ENCODE data around the gene CCDC85C. TPM values are rescaled to one million over a fixed set of nuclear protein-coding genes. Genes with fewer than 3 reads are reported as not detected.

Gene CCDC85C
- total and polyA plus RNA-seq, 10 donors = 1.6 to 12.4 (median 8.1) TPM

DNA sequence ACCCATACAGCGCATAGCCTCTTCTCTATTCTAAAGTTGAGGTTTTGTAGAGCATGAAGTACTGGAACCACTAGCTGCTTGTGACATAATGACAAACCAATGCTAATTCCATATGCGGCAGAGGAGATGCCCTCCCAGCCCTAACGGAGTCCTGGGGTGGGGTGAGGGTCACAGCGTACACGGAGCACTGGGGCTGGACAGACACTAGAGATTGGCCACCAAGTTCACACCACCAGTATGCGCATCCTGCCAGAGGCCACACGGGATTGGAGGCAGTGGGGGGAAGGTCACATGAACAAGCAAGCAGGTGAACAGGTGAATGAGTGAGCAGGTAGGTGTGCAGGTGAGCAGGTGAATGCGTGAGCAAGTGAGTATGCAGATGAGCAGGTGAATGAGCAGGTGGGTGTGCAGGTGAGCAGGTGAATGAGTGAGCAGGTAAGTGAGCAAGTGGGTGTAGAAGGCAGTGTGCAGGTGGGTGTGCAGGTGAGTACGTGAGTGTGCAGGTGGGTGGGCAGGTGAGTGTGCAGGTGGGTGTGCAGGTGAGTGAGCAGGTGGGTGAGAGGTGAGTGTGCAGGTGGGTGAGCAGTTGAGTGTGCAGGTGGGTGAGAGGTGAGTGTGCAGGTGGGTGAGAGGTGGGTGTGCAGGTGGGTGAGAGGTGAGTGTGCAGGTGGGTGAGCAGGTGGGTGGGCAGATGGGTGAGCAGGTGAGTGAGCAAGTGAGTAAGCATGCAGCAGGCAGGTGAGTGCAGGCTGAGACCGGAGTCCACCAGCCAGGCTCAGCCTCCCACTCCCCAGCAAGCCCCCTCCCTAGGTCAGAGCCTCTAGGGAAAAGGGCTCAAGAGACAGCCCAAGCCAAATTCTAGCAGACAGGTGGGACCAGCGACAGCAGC is 52.7 kb downstream of the CCDC85C start:
- no peaks in the 10 kb centered on the region for H3K36me3 ChIP-seq
- no peaks in the 10 kb centered on the region for H3K27me3 ChIP-seq (replicated peaks in 1 of 7)
- intact Hi-C loops (cut with DNase I; ENCODE audit: low total_unique reads) = no loop called here
- no peak overlapping the region for H3K4me3 ChIP-seq
- H3K27ac ChIP-seq = peak overlapping the region in 1 of 8 donors; percentile 27
- peaks cover 0 to 38% (median 6%) of the 10 kb centered on the region in 6 donors for H3K4me1 ChIP-seq
- no peak for DNase-seq
- no peak for TF ChIP-seq POLR2AphosphoS5 (IDR thresholded peaks at IDR 0.05)
- TF ChIP-seq POLR2A (IDR thresholded peaks at IDR 0.05) = no peak
- TF ChIP-seq, protein P1, sequence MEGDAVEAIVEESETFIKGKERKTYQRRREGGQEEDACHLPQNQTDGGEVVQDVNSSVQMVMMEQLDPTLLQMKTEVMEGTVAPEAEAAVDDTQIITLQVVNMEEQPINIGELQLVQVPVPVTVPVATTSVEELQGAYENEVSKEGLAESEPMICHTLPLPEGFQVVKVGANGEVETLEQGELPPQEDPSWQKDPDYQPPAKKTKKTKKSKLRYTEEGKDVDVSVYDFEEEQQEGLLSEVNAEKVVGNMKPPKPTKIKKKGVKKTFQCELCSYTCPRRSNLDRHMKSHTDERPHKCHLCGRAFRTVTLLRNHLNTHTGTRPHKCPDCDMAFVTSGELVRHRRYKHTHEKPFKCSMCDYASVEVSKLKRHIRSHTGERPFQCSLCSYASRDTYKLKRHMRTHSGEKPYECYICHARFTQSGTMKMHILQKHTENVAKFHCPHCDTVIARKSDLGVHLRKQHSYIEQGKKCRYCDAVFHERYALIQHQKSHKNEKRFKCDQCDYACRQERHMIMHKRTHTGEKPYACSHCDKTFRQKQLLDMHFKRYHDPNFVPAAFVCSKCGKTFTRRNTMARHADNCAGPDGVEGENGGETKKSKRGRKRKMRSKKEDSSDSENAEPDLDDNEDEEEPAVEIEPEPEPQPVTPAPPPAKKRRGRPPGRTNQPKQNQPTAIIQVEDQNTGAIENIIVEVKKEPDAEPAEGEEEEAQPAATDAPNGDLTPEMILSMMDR (IDR thresholded peaks at IDR 0.05 in 8 of 11, conservative IDR thresholded peaks at IDR 0.05 in 3 of 11) = no peak
- 62 to 82% (median 80%) methylated on average over 11 of the region's 11 CpGs for WGBS, 5 donors
- no peaks in the 10 kb centered on the region for H3K9me3 ChIP-seq

DNA sequence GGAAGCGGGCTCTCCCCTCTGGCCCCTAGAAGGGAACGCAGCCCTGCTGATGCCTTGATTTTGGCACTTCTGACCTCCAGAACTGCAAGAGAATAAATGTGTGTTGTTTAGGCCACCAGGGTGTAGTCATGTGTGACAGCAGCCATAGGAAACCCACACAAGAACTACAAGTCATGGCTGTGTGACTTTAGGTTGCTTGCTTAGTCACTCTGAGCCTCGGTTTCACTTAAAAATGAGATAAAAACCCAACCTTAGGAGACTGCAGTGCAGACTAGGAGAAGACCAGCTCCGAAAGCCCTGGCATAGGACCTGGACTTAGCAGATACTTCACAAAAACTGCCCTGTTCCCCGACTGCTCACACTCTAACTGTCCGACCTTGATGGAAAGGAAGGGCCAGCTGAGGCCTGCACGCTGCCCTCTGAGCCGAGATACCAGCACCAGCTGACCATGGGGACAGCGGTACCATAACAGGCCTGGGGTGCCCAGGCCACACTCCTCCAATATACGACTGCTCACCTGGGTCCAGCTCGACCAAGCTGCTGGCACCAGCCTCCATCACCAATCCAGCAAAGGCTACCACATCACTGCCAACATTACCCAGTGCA is 53.5 kb downstream of the CCDC85C start:
- Histone ChIP-seq H3K27me3 (replicated peaks in 1 of 7) (no peaks in the 10 kb centered on the region), H3K9me3 (no peaks in the 10 kb centered on the region), H3K27ac (peak overlapping the region in 1 of 8 donors; percentile 27), H3K4me1 (peaks cover 0 to 46% (median 7%) of the 10 kb centered on the region in 6 donors), H3K36me3 (no peaks in the 10 kb centered on the region), H3K4me3 (no peak overlapping the region)
- DNase-seq = no peak
- intact Hi-C loops (cut with DNase I; ENCODE audit: low total_unique reads) = no loop called here
- 72 to 83% (median 80%) methylated on average over 9 to 11 of the region's 11 CpGs for WGBS, 5 donors
- TF ChIP-seq POLR2A (IDR thresholded peaks at IDR 0.05) (no peak), POLR2AphosphoS5 (IDR thresholded peaks at IDR 0.05) (peak in 2 of 3 donors; percentile 64 to 65)

DNA sequence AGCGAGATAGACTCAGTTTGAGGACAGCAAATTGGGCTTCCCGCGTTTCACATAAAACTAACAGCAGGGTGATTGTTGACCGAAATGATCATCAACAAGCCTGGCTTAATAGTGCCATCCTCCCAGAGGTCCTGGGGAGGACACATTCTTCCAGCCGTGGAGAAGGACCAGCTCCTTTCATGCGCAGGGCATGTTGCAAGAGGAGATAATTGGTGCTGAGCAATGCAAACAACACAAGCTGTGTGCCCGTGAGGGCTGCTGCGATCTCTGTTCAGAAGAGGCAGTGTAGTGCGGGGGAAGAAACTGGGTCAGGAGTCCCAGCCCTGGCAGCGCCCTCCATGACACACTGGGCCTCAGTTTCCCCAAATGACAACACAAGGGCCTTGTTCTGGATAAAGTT is 54.3 kb downstream of the CCDC85C start:
- intact Hi-C loops (cut with DNase I; ENCODE audit: low total_unique reads) = no loop called here
- H3K27me3 ChIP-seq (replicated peaks in 1 of 7) = no peaks in the 10 kb centered on the region
- 74 to 84% (median 80%) methylated on average over 10 of the region's 10 CpGs for WGBS, 5 donors
- no peak overlapping the region for H3K4me3 ChIP-seq
- H3K36me3 ChIP-seq = no peaks in the 10 kb centered on the region
- H3K4me1 ChIP-seq = peaks cover 0 to 53% (median 9%) of the 10 kb centered on the region in 6 donors
- DNase-seq = no peak
- H3K9me3 ChIP-seq = no peaks in the 10 kb centered on the region
- peak overlapping the region in 1 of 8 donors; percentile 33 for H3K27ac ChIP-seq
- TF ChIP-seq POLR2A (IDR thresholded peaks at IDR 0.05) (no peak), POLR2AphosphoS5 (IDR thresholded peaks at IDR 0.05) (peak in 1 of 3 donors; percentile 41)
- TF ChIP-seq, protein P1 (IDR thresholded peaks at IDR 0.05 in 8 of 11, conservative IDR thresholded peaks at IDR 0.05 in 3 of 11) = no peak

DNA sequence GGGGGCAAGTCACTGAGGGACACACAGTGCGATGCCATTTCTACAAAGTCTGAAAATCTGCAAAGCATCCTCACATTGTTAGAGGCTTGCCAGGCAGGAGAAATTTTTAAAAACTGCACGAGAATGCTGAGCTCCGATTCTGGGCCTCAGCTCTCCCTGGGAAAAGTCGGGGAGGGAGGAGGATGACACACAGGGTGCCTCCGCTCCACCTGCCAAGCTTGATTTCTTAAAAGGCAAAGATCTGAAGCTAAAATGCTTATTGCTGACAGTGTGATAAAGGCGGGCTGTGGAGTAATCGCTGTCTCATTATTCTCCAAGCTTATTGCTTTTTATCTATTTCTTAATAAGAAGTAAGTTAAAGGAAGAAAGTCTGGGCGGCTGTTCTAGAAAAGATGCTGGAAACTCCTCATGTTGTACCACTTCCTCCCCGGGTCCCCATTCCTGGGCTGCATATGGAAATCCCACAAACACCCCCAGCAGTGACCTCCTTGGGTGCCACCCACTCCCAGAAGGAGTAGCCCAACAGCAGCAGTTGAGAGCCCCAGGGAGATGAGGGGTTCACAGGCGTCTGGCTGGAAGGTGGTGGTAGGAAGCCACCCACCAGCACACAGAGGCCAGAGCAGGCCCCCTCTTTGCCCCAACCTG is 55.0 kb downstream of the CCDC85C start:
- H3K4me1 ChIP-seq = peaks cover 0 to 59% (median 9%) of the 10 kb centered on the region in 6 donors
- no peaks in the 10 kb centered on the region for H3K36me3 ChIP-seq
- intact Hi-C loops (cut with DNase I; ENCODE audit: low total_unique reads) = no loop called here
- DNase-seq = no peak
- no peaks in the 10 kb centered on the region for H3K27me3 ChIP-seq (replicated peaks in 1 of 7)
- 68 to 81% (median 73%) methylated on average over 9 to 10 of the region's 10 CpGs for WGBS, 5 donors
- no peaks in the 10 kb centered on the region for H3K9me3 ChIP-seq
- TF ChIP-seq POLR2A (IDR thresholded peaks at IDR 0.05) (no peak), POLR2AphosphoS5 (IDR thresholded peaks at IDR 0.05) (no peak)
- TF ChIP-seq, protein P1 (IDR thresholded peaks at IDR 0.05 in 8 of 11, conservative IDR thresholded peaks at IDR 0.05 in 3 of 11) = no peak
- no peak overlapping the region for H3K4me3 ChIP-seq
- H3K27ac ChIP-seq = peak overlapping the region in 1 of 8 donors; percentile 33

Data from spleen (tissue), 11 donors.